T-helper 2 cell treated with Interferon-gamma antibody and Interleukin-4, amounts not matched to agents 5 μg/mL and 100 μg/mL, for 36 hours (primary cell): ENCODE results near the gene SLC25A22.
A peak's percentile ranks its signal among the peaks of the same experiment; 100 is the strongest.

Experiments
- DNase-seq: peaks from one replicate; pipeline ENCODE4 v3.0.0; 2021; ENCODE audit warnings: low spot score
- H3K27ac Mint-ChIP-seq: one replicate; pipeline ENCODE4 v1.8.0; 2021; ENCODE audit warnings: mild to moderate bottlenecking, mixed read lengths
- H3K27me3 Mint-ChIP-seq: one replicate; pipeline ENCODE4 v1.8.0; 2021; ENCODE audit warnings: low read depth, mixed read lengths
- H3K36me3 Mint-ChIP-seq: one replicate; pipeline ENCODE4 v1.8.0; 2021; ENCODE audit warnings: low read depth, mixed read lengths
- H3K4me1 Mint-ChIP-seq: one replicate; pipeline ENCODE4 v1.8.0; 2021; ENCODE audit warnings: low read depth, mixed read lengths
- H3K4me3 Mint-ChIP-seq: one replicate; pipeline ENCODE4 v1.8.0; 2022; ENCODE audit warnings: mild to moderate bottlenecking, moderate library complexity, mixed read lengths
- H3K9me3 Mint-ChIP-seq: one replicate; pipeline ENCODE4 v1.8.0; 2021; ENCODE audit warnings: mixed read lengths

The SLC25A22 gene

GRCh38 chr11:788953-789940 lies 8.8 kb downstream of the SLC25A22 start:
- H3K27ac Mint-ChIP-seq, result no peak overlapping the region
- peak overlapping the region; percentile 26 for H3K4me3 Mint-ChIP-seq
- no peak for DNase-seq
- H3K9me3 Mint-ChIP-seq, result no peaks in the 10 kb centered on the region
- peaks cover 5% of the 10 kb centered on the region for H3K4me1 Mint-ChIP-seq
- no peaks in the 10 kb centered on the region for H3K27me3 Mint-ChIP-seq
- H3K36me3 Mint-ChIP-seq, result peaks cover 10% of the 10 kb centered on the region

- Mint-ChIP-seq H3K27me3 (no peaks in the 10 kb centered on the region), H3K9me3 (no peaks in the 10 kb centered on the region), H3K36me3 (peaks cover 14% of the 10 kb centered on the region), H3K27ac (no peak overlapping the region), H3K4me3 (no peak overlapping the region), H3K4me1 (peaks cover 5% of the 10 kb centered on the region)
- DNase-seq, result no peak
These were observed 10.0 kb downstream of the SLC25A22 start for GRCh38 chr11:788009-788640.

GRCh38 chr11:787084-787675 lies 10.9 kb downstream of the SLC25A22 start:
- H3K36me3 Mint-ChIP-seq, result peaks cover 14% of the 10 kb centered on the region
- H3K4me3 Mint-ChIP-seq, result no peak overlapping the region
- H3K27ac Mint-ChIP-seq, result no peak overlapping the region
- no peaks in the 10 kb centered on the region for H3K27me3 Mint-ChIP-seq
- DNase-seq, result no peak
- H3K4me1 Mint-ChIP-seq, result peaks cover 5% of the 10 kb centered on the region
- no peaks in the 10 kb centered on the region for H3K9me3 Mint-ChIP-seq

- Mint-ChIP-seq H3K36me3 (peaks cover 14% of the 10 kb centered on the region), H3K4me1 (peaks cover 6% of the 10 kb centered on the region), H3K27ac (no peak overlapping the region), H3K4me3 (no peak overlapping the region), H3K9me3 (no peaks in the 10 kb centered on the region), H3K27me3 (no peaks in the 10 kb centered on the region)
- no peak for DNase-seq
These were observed 11.6 kb downstream of the SLC25A22 start for GRCh38 chr11:786235-787083.

GRCh38 chr11:783581-784015 lies 14.5 kb downstream of the SLC25A22 start:
- no peaks in the 10 kb centered on the region for H3K9me3 Mint-ChIP-seq

GRCh38 chr11:782264-783174 lies 15.6 kb downstream of the SLC25A22 start:
- Mint-ChIP-seq H3K27me3 (no peaks in the 10 kb centered on the region), H3K9me3 (no peaks in the 10 kb centered on the region), H3K36me3 (peaks cover 12% of the 10 kb centered on the region), H3K4me3 (no peak overlapping the region), H3K4me1 (peaks cover 13% of the 10 kb centered on the region), H3K27ac (no peak overlapping the region)
- no peak for DNase-seq

More at GRCh38 chr11:783581-784015, 14.5 kb downstream of the SLC25A22 start:
- no peak overlapping the region for H3K27ac Mint-ChIP-seq
- DNase-seq, result no peak
- no peak overlapping the region for H3K4me3 Mint-ChIP-seq
- H3K27me3 Mint-ChIP-seq, result no peaks in the 10 kb centered on the region
- H3K36me3 Mint-ChIP-seq, result peaks cover 12% of the 10 kb centered on the region
- peaks cover 13% of the 10 kb centered on the region for H3K4me1 Mint-ChIP-seq

GRCh38 chr11:779955-780532 lies 18.0 kb downstream of the SLC25A22 start:
- peaks cover 10% of the 10 kb centered on the region for H3K36me3 Mint-ChIP-seq

GRCh38 chr11:778976-779954 lies 18.8 kb downstream of the SLC25A22 start:
- Mint-ChIP-seq H3K36me3 (peaks cover 6% of the 10 kb centered on the region), H3K4me1 (peaks cover 19% of the 10 kb centered on the region)

More at GRCh38 chr11:779955-780532, 18.0 kb downstream of the SLC25A22 start:
- Mint-ChIP-seq H3K9me3 (no peaks in the 10 kb centered on the region), H3K27me3 (no peaks in the 10 kb centered on the region), H3K4me3 (no peak overlapping the region), H3K27ac (peak overlapping the region; percentile 41), H3K4me1 (peaks cover 21% of the 10 kb centered on the region)
- DNase-seq, result no peak

GRCh38 chr11:777288-778255 lies 20.5 kb downstream of the SLC25A22 start, which contains the start of gene GATD1:
Gene GATD1 (minus strand): TSS chr11:777487. CDS start chr11:777462, 25 bp downstream.
- Mint-ChIP-seq H3K27ac (peak within 1 kb of the TSS; percentile 84), H3K9me3 (no peaks in the 10 kb centered on the region), H3K4me3 (peak within 1 kb of the TSS; percentile 87), H3K4me1 (peaks cover 19% of the 10 kb centered on the region), H3K36me3 (peaks cover 3% of the 10 kb centered on the region), H3K27me3 (no peaks in the 10 kb centered on the region)
- peak; percentile 94 for DNase-seq

More at GRCh38 chr11:778976-779954, 18.8 kb downstream of the SLC25A22 start:
- Mint-ChIP-seq H3K27me3 (no peaks in the 10 kb centered on the region), H3K27ac (peak overlapping the region; percentile 41), H3K4me3 (peak overlapping the region; percentile 38), H3K9me3 (no peaks in the 10 kb centered on the region)
- no peak for DNase-seq

- Mint-ChIP-seq H3K36me3 (peaks cover 3% of the 10 kb centered on the region), H3K4me1 (peaks cover 18% of the 10 kb centered on the region)
- DNase-seq, result no peak
These were observed 21.4 kb downstream of the SLC25A22 start for GRCh38 chr11:776561-777287.

More at GRCh38 chr11:776561-777287, 21.4 kb downstream of the SLC25A22 start:
- Mint-ChIP-seq H3K27me3 (no peaks in the 10 kb centered on the region), H3K9me3 (no peaks in the 10 kb centered on the region), H3K27ac (peak overlapping the region; percentile 80), H3K4me3 (peak overlapping the region; percentile 87)
